ENCODE results near the gene COL27A1. TPM values are rescaled to one million over a fixed set of nuclear protein-coding genes. Genes with fewer than 3 reads are reported as not detected.
A peak's percentile ranks its signal among the peaks of the same experiment; 100 is the strongest.

The COL27A1 gene
- total RNA-seq, 4 donors from 2014 or later, result 2.1 to 9.0 (median 3.8) TPM

DNA sequence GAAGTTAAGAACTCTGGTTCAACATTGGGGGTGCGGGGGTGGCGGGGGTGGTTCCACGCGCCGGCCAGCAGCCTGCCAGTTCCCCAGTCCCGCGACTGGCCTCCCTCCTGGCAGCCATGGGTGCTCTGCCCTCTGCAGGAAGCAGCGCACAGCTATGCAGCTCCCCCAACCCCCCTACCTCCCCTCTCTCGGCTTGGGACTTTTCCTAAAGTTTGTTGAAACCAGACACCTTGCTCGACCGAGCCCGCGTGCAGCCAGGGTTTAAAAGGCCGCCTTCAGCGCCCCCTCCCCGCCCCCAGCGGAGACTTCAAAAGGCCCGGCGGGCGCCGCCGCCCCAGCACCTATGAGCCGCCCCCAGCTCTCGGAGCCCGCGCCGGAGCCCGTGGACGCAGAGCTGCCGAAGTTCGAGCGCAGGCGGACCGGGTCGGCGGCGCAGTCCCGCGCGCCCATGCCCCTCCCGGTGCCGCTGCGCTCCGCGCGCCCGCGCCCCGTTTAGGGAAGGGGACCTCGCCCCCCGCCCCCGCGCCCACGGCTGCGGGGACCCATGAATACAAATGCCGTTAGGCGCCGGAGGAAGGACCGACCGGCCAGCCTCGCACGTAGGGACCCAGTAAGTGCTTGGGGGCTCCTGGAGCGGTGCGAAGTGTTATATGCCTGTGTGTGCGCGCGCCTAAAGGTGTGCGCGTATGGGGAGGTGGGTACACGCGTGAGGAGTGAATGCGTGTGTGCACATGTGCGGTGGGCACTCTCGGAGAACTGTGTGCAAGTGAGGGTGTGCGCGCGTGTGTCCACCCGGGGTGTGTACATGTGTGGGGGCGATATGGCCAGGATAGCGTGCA lies 1.4 kb upstream of the COL27A1 start:
- Histone ChIP-seq H3K27me3 (peaks cover 38% of the 10 kb centered on the region), H3K9me3 (no peaks in the 10 kb centered on the region), H3K4me3 (peak overlapping the region in 2 of 4 donors; percentile 23 to 32), H3K36me3 (no peaks in the 10 kb centered on the region), H3K27ac (no peak overlapping the region), H3K4me1 (peaks cover 11 to 24% (median 16%) of the 10 kb centered on the region in 4 donors)
- in situ Hi-C loops (cut with MboI; ENCODE audit: low pct_ligation_motif_present in 1 of 4, low pct_unique_long_range_greater_than_20kb in 1 of 4, low sequenced_read_pairs in 3 of 4) (loop anchor here in 1 of 4 donors (10.0 kb wide), 1 partner anchor 131 kb away; no protein-coding TSS in a partner anchor), intact Hi-C loops (cut with DNase I; ENCODE audit: low total_unique reads) (loop anchor here (5.0 kb wide), 1 partner anchor 118 kb away; no protein-coding TSS in a partner anchor)
- 0 to 3% methylated on average over 1 to 44 of the region's 80 CpGs for WGBS, 2 donors (ENCODE audit: low coverage in 1 of 2)
- no peak for DNase-seq
- TF ChIP-seq POLR2AphosphoS5 (IDR thresholded peaks at IDR 0.05) (no peak), EP300 (IDR thresholded peaks at IDR 0.05; ENCODE audit: low read depth) (no peak), POLR2A (IDR thresholded peaks at IDR 0.05) (no peak)
- TF ChIP-seq, protein P1, sequence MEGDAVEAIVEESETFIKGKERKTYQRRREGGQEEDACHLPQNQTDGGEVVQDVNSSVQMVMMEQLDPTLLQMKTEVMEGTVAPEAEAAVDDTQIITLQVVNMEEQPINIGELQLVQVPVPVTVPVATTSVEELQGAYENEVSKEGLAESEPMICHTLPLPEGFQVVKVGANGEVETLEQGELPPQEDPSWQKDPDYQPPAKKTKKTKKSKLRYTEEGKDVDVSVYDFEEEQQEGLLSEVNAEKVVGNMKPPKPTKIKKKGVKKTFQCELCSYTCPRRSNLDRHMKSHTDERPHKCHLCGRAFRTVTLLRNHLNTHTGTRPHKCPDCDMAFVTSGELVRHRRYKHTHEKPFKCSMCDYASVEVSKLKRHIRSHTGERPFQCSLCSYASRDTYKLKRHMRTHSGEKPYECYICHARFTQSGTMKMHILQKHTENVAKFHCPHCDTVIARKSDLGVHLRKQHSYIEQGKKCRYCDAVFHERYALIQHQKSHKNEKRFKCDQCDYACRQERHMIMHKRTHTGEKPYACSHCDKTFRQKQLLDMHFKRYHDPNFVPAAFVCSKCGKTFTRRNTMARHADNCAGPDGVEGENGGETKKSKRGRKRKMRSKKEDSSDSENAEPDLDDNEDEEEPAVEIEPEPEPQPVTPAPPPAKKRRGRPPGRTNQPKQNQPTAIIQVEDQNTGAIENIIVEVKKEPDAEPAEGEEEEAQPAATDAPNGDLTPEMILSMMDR (IDR thresholded peaks at IDR 0.05), result no peak

DNA sequence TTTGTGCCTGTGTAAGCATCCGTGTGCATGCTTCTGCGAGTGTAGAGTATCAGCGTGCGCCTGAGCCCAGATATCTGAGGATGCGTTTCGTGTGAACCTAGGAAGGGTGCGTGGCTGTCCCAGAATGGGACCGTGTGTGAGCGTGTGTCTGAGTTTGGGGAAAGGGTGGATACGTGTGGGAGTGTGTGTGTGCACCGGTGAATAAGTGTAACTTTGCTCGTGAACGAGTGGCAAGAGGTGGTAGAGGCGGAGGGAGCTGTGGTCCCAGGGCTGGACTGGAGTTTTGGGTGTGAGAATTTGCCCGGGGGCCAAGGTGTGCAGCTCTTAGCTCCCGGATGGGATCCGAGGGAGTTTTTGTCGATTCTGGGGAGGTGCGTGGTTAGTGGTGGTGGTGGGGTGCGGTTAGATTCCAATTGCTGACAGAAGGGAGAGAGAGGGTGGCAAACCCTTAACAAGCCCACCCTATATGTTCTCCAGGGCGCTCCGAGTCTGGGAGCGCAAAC lies 686 bp upstream of the COL27A1 start:
- H3K27ac ChIP-seq, result no peak overlapping the region
- in situ Hi-C loops (cut with MboI; ENCODE audit: low pct_ligation_motif_present in 1 of 4, low pct_unique_long_range_greater_than_20kb in 1 of 4, low sequenced_read_pairs in 3 of 4), result loop anchor here in 1 of 4 donors (10.0 kb wide), 1 partner anchor 130 kb away; no protein-coding TSS in a partner anchor
- peaks cover 11 to 24% (median 16%) of the 10 kb centered on the region in 4 donors for H3K4me1 ChIP-seq
- H3K27me3 ChIP-seq, result peaks cover 38% of the 10 kb centered on the region
- no peak for DNase-seq
- H3K36me3 ChIP-seq, result no peaks in the 10 kb centered on the region
- no peaks in the 10 kb centered on the region for H3K9me3 ChIP-seq
- 2 to 8% methylated on average over 8 to 23 of the region's 23 CpGs for WGBS, 2 donors (ENCODE audit: low coverage in 1 of 2)
- TF ChIP-seq, protein P1 (IDR thresholded peaks at IDR 0.05), result no peak
- TF ChIP-seq EP300 (IDR thresholded peaks at IDR 0.05; ENCODE audit: low read depth) (no peak), POLR2AphosphoS5 (IDR thresholded peaks at IDR 0.05) (no peak), POLR2A (IDR thresholded peaks at IDR 0.05) (no peak)
- intact Hi-C loops (cut with DNase I; ENCODE audit: low total_unique reads), result loop anchor here (5.0 kb wide), 1 partner anchor 118 kb away; no protein-coding TSS in a partner anchor
- no peak overlapping the region for H3K4me3 ChIP-seq

DNA sequence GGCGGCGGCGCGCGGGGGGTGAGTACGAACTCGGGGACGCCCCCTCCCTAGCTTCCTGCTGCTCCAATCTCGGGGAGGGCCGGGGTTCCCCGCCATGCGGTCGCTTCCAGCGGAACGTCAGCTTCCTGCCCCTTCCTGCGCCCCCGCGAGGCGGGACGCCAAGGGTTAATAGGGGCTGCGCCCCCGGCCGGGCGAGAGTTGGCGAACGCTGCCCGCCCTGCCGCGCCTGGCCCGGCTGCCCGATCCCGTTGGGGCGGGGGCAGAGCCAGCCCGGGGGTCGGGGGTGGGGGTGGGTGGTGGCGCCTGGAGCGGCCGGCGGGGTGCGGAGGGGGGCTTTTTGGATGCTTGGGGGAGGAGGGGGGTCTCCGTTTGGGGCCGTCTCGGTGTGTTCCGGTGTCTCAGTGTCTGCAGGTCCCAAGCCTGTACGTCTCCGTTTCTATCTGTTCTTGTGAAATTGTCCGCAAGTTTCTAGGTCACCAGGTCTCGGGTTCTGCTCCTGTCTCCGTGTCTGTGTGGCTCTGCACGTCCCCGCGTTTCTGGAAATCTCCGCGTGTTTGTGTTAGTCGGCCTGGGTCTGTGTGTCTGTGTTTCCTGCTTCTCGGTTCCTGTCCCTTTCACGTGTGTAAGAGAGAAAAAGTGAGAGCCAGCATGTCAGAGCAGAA lies 789 bp downstream of the COL27A1 start:
- in situ Hi-C loops (cut with MboI; ENCODE audit: low pct_ligation_motif_present in 1 of 4, low pct_unique_long_range_greater_than_20kb in 1 of 4, low sequenced_read_pairs in 3 of 4) (loop anchor here in 1 of 4 donors (10.0 kb wide), 1 partner anchor 129 kb away; no protein-coding TSS in a partner anchor), intact Hi-C loops (cut with DNase I; ENCODE audit: low total_unique reads) (no loop called here)
- TF ChIP-seq EP300 (IDR thresholded peaks at IDR 0.05; ENCODE audit: low read depth) (no peak), POLR2A (IDR thresholded peaks at IDR 0.05) (no peak), POLR2AphosphoS5 (IDR thresholded peaks at IDR 0.05) (no peak)
- TF ChIP-seq, protein P1 (IDR thresholded peaks at IDR 0.05), result no peak
- WGBS, 2 donors (ENCODE audit: low coverage in 1 of 2), result 2% methylated on average over 20 of the region's 57 CpGs; no CpG with 5 or more reads in 1 of the 2 donors
- Histone ChIP-seq H3K27ac (peak overlapping the region; percentile 65 to 77 (median 72)), H3K4me1 (peaks cover 11 to 24% (median 16%) of the 10 kb centered on the region in 4 donors), H3K9me3 (no peaks in the 10 kb centered on the region), H3K36me3 (no peaks in the 10 kb centered on the region), H3K4me3 (peak overlapping the region; percentile 34 to 68 (median 48)), H3K27me3 (peaks cover 38% of the 10 kb centered on the region)
- DNase-seq, result no peak

All from transverse colon (tissue), 4 donors.